ENCODE data around the gene PRX.
"Not testable (repeated sequence)": the region's sequence is repeated elsewhere in the genome, so short reads cannot be mapped to it uniquely, and the experiment has no call there.

Gene PRX

GRCh38 chr19:40390084-40390742 is 23.0 kb downstream of the PRX start, which contains the start of gene HIPK4:
Gene HIPK4 (minus strand): TSS chr19:40390181. CDS start chr19:40389902, 279 bp downstream.
- DNase-seq (ENCODE audit: low read depth): no peak

- DNase-seq (ENCODE audit: low read depth): no peak
These were observed 23.6 kb downstream of the PRX start for GRCh38 chr19:40389404-40390083.

GRCh38 chr19:40388481-40388880 is 24.7 kb downstream of the PRX start:
- no peak for DNase-seq (ENCODE audit: low read depth)

GRCh38 chr19:40387155-40387554 is 26.0 kb downstream of the PRX start:
- DNase-seq (ENCODE audit: low read depth): no peak

- DNase-seq (ENCODE audit: low read depth): no peak
These were observed 29.4 kb downstream of the PRX start for GRCh38 chr19:40383668-40384248.

- no peak for DNase-seq (ENCODE audit: low read depth)
These were observed 31.9 kb downstream of the PRX start for GRCh38 chr19:40381321-40381720.

GRCh38 chr19:40380199-40381037 is 32.8 kb downstream of the PRX start:
- DNase-seq (ENCODE audit: low read depth): no peak

- DNase-seq (ENCODE audit: low read depth): no peak
These were observed 33.6 kb downstream of the PRX start for GRCh38 chr19:40379446-40380198.

GRCh38 chr19:40378509-40378908 is 34.7 kb downstream of the PRX start:
- no peak for DNase-seq (ENCODE audit: low read depth)

- no peak for DNase-seq (ENCODE audit: low read depth)
These were observed 35.2 kb downstream of the PRX start for GRCh38 chr19:40377876-40378385.

GRCh38 chr19:40376286-40376862 is 36.8 kb downstream of the PRX start:
- DNase-seq (ENCODE audit: low read depth): no peak

- DNase-seq (ENCODE audit: low read depth): no peak
These were observed 39.1 kb downstream of the PRX start for GRCh38 chr19:40374084-40374483.

- no peak for DNase-seq (ENCODE audit: low read depth)
These were observed 41.4 kb downstream of the PRX start for GRCh38 chr19:40371802-40372122.

GRCh38 chr19:40370997-40371801 is 42.0 kb downstream of the PRX start:
- DNase-seq (ENCODE audit: low read depth): no peak

- not testable (repeated sequence) for DNase-seq (ENCODE audit: low read depth)
These were observed 42.9 kb downstream of the PRX start for GRCh38 chr19:40370253-40370652.

- no peak for DNase-seq (ENCODE audit: low read depth)
These were observed 43.4 kb downstream of the PRX start for GRCh38 chr19:40369797-40370196.

- DNase-seq (ENCODE audit: low read depth): no peak
These were observed 45.4 kb downstream of the PRX start for GRCh38 chr19:40367577-40368434.

- no peak for DNase-seq (ENCODE audit: low read depth)
These were observed 46.2 kb downstream of the PRX start for GRCh38 chr19:40366697-40367561.

Data from activated T-helper 1 cell treated with Interleukin-2 at 50 U/mL for 16 hours (primary cell).